ENCODE results near the gene SSH2.
A peak's percentile ranks its signal among the peaks of the same experiment; 100 is the strongest.

The SSH2 gene

DNA sequence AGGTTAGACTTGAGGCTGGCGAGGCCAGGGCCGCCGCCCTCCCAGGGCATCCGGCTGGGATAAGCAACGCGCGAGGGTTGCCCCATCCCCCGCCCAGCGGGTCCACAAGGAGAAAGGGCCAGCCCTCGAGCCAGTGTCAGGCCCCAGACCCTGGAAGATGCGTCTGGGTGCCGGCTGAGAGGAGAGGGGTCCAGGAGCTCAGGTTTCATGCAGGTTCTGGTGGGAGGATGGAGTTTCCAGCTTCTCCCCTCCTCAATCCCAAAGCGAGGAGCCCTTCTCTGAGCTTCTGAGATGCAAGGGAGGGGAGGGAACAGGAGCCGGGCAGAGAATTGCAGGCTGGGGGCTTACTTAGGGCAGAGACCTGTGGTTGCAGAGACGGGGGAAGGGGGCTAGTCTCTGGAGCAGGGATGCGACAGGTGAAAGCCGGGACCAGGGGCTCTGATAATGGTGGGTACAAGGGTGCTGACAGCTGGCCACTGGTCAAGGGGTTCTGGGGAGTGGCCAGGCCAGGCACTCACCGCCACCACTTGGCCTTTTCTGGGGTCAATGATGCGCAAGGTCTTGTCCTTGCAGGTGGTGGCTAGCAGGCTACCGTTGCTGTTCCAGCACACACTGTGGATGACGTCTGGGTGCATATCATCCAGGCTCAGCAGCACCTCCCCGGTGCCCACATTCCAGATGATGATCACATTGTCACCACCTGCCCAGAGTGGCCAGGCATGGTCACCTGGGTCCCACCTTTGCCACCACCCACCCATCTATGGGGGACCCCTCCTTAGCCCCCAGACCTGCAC, 311.6 kb downstream of the SSH2 start:
- no peaks in the 10 kb centered on the region for H3K27me3 ChIP-seq (replicated peaks; ENCODE audit: control insufficient read depth, insufficient read depth, low read length, poor library complexity, severe bottlenecking)

DNA sequence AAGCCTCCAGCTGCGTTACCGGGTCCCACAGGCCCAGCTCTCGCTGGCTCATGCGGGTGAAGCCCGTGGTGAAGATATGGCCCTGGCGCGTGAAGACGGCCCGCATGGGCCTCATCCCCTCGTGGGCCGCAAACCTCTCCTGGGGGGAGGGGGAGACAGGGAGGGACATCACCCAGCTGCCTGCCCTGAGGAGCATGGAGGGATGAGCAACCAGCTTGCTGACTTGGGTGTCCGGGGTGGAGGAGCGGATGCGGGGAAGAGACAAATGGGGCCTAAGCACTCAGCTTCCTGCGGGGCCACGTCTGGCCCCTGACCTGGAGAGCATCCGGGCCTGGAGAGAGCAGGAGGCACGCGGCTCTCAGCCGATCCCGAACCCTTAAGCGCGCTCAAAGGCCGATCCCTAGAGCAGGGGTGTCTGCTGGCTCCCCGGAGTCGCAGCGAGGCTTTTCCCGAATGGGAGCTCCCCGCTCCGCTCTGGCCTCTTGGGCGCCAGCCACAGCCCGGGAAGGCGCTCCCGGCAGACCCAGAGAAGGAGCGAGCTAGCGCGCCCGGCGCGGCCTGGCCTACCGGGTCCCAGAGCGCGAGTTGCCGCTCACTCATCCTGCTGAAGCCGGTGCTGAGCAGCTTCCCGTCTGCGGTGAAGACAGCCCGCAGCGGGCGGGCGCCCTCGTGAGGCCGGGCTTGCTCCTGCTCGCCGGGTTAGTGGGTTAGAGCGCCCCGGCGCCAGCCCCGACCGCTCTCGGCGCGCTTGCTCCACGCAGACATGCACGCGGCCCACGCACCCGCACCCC, 312.4 kb downstream of the SSH2 start:
- Histone ChIP-seq H3K36me3 (ENCODE audit: control insufficient read depth, insufficient read depth, low read length) (no peaks in the 10 kb centered on the region), H3K4me3 (ENCODE audit: insufficient read depth, low read depth, low read length, poor library complexity, severe bottlenecking) (peak overlapping the region; percentile 68), H3K4me1 (ENCODE audit: control insufficient read depth, insufficient read depth, low read length, poor library complexity, severe bottlenecking) (peaks cover 65% of the 10 kb centered on the region), H3K9me3 (ENCODE audit: control insufficient read depth, low read length) (no peaks in the 10 kb centered on the region), H3K27me3 (replicated peaks; ENCODE audit: control insufficient read depth, insufficient read depth, low read length, poor library complexity, severe bottlenecking) (no peaks in the 10 kb centered on the region), H3K27ac (ENCODE audit: insufficient read depth, low read length, poor library complexity, severe bottlenecking) (peak overlapping the region; percentile 52)
- DNase-seq: peak; percentile 77 to 81 (median 79)

More for the DNA sequence above, 311.6 kb downstream of the SSH2 start:
- Histone ChIP-seq H3K9me3 (ENCODE audit: control insufficient read depth, low read length) (no peaks in the 10 kb centered on the region), H3K36me3 (ENCODE audit: control insufficient read depth, insufficient read depth, low read length) (no peaks in the 10 kb centered on the region), H3K4me3 (ENCODE audit: insufficient read depth, low read depth, low read length, poor library complexity, severe bottlenecking) (peak overlapping the region; percentile 68), H3K27ac (ENCODE audit: insufficient read depth, low read length, poor library complexity, severe bottlenecking) (no peak overlapping the region), H3K4me1 (ENCODE audit: control insufficient read depth, insufficient read depth, low read length, poor library complexity, severe bottlenecking) (peaks cover 63% of the 10 kb centered on the region)
- no peak for DNase-seq

DNA sequence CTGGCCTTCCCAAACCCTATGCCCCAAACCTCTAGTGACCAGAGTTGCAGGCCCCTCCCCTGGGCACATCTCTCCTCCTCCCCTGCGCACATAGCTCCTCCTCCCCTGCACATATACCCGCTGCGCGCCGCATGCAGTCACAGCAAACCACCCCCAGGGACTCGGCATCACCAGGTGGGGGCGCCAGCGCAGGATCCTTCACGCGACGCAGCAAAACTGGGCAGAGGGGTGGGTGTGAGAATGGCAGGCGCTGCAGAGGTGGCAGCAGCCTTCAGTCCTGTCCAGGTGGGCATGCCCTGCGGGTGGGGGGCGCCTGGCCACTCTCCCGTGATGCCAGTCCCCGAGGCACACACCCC, 312.9 kb downstream of the SSH2 start:
- Histone ChIP-seq H3K27me3 (replicated peaks; ENCODE audit: control insufficient read depth, insufficient read depth, low read length, poor library complexity, severe bottlenecking) (no peaks in the 10 kb centered on the region), H3K27ac (ENCODE audit: insufficient read depth, low read length, poor library complexity, severe bottlenecking) (peak overlapping the region; percentile 52), H3K4me1 (ENCODE audit: control insufficient read depth, insufficient read depth, low read length, poor library complexity, severe bottlenecking) (peaks cover 60% of the 10 kb centered on the region), H3K9me3 (ENCODE audit: control insufficient read depth, low read length) (no peaks in the 10 kb centered on the region), H3K4me3 (ENCODE audit: insufficient read depth, low read depth, low read length, poor library complexity, severe bottlenecking) (peak overlapping the region; percentile 68), H3K36me3 (ENCODE audit: control insufficient read depth, insufficient read depth, low read length) (no peaks in the 10 kb centered on the region)
- DNase-seq: peak; percentile 79 to 88 (median 81)

DNA sequence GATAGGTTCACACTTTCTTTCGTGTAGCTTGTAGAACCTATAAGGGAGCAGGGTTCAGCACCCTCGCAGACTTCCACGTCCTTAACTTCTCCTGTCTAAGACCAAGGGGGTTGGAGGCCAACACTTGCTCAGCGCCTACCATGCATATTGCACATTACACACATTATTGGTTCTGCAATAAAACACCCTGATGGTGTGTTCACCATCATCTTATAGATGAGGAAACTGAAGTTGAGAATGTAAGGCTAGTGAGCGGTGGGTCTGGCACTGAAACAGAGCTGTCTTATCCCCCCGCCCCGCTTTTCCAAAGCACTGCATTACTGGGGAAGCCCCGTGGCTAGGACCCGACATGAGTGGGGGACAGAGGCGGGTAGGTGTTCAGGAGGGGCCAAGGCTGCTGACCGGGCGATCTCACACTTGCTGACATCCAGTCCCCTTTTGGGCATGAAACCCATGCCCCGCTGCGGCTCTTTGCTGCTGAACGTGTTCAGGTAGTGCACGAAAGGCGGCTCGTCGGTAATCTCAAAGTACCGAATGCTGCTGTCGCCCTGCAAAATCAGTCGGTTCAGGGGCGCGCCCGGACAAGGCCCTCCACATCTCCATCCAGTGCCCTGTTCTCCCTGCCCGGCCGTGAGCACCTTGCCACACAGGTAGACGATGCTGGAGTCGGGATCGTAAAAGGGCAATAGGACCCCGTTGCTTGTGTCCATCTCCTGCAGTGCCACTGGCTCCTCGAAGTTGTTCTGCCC, 313.6 kb downstream of the SSH2 start:
- Histone ChIP-seq H3K36me3 (ENCODE audit: control insufficient read depth, insufficient read depth, low read length) (no peaks in the 10 kb centered on the region), H3K27ac (ENCODE audit: insufficient read depth, low read length, poor library complexity, severe bottlenecking) (no peak overlapping the region), H3K4me3 (ENCODE audit: insufficient read depth, low read depth, low read length, poor library complexity, severe bottlenecking) (peak overlapping the region; percentile 68), H3K4me1 (ENCODE audit: control insufficient read depth, insufficient read depth, low read length, poor library complexity, severe bottlenecking) (peaks cover 57% of the 10 kb centered on the region), H3K9me3 (ENCODE audit: control insufficient read depth, low read length) (no peaks in the 10 kb centered on the region), H3K27me3 (replicated peaks; ENCODE audit: control insufficient read depth, insufficient read depth, low read length, poor library complexity, severe bottlenecking) (no peaks in the 10 kb centered on the region)
- no peak for DNase-seq

DNA sequence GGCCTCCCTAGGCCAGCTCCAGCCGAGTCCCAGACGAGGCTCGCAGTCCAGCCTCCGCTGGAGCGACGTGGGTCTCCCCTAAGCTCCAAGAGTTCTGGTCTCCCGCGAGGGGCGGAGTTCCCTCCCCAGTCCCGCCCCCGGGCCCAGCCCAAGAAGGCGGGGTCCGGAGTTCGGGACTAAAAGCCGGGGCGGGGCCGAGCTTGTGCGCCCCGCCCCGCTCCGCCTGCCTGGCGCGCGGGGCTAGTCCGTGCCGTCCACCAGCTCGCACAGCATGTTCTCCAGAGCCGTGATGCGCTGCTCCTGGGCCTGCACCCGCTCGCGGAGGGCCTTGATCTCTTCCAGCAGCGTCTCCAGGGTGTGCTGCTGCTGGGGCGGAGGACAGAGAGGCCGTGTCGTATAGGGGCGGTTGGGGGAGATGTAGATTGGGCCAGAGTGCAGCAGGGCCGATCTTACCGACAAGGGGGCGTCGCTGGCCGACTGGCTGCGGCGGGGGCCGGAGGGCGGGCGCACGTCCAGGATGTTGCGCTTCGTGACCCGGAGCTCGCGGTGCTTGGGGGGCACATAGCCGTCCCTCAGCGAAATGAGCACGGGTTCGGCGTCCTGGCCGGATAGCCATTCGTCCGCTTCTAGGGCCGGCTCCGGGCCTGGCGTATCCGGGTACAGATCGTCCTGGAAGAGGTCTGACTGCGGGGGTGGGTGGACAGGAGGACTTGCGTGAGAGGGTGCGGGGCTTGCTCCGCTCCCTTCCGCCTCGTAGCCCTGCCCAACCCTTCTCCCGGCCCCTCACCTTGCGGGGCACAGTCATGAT, 314.3 kb downstream of the SSH2 start:
- Histone ChIP-seq H3K27ac (ENCODE audit: insufficient read depth, low read length, poor library complexity, severe bottlenecking) (peak overlapping the region; percentile 60), H3K4me1 (ENCODE audit: control insufficient read depth, insufficient read depth, low read length, poor library complexity, severe bottlenecking) (peaks cover 57% of the 10 kb centered on the region)

DNA sequence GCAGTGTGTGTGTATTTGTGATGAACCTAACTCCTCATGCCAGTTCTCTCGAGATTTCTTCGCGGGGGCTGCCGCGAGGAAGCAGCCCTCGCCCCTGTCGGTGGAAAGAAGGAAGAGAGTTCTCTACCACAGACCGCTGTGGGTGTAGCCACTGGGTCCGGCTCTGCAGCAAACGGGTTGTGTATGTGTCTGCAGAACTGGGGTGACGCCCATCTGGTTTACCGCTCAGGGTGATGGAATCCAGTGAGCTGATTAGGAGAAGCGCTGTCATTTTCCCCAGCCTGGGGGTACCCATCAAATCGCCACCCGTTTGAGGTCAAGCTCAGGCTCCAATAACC, 315.0 kb downstream of the SSH2 start:
- H3K36me3 ChIP-seq (ENCODE audit: control insufficient read depth, insufficient read depth, low read length): no peaks in the 10 kb centered on the region
- peaks cover 57% of the 10 kb centered on the region for H3K4me1 ChIP-seq (ENCODE audit: control insufficient read depth, insufficient read depth, low read length, poor library complexity, severe bottlenecking)
- H3K27me3 ChIP-seq (replicated peaks; ENCODE audit: control insufficient read depth, insufficient read depth, low read length, poor library complexity, severe bottlenecking): no peaks in the 10 kb centered on the region
- H3K4me3 ChIP-seq (ENCODE audit: insufficient read depth, low read depth, low read length, poor library complexity, severe bottlenecking): peak overlapping the region; percentile 68
- H3K9me3 ChIP-seq (ENCODE audit: control insufficient read depth, low read length): no peaks in the 10 kb centered on the region
- DNase-seq: peak; percentile 58 to 65 (median 59)
- peak overlapping the region; percentile 60 for H3K27ac ChIP-seq (ENCODE audit: insufficient read depth, low read length, poor library complexity, severe bottlenecking)

More for the DNA sequence above, 314.3 kb downstream of the SSH2 start:
- H3K4me3 ChIP-seq (ENCODE audit: insufficient read depth, low read depth, low read length, poor library complexity, severe bottlenecking): peak overlapping the region; percentile 68
- no peaks in the 10 kb centered on the region for H3K36me3 ChIP-seq (ENCODE audit: control insufficient read depth, insufficient read depth, low read length)
- DNase-seq: peak; percentile 82 to 85 (median 83)
- H3K9me3 ChIP-seq (ENCODE audit: control insufficient read depth, low read length): no peaks in the 10 kb centered on the region
- no peaks in the 10 kb centered on the region for H3K27me3 ChIP-seq (replicated peaks; ENCODE audit: control insufficient read depth, insufficient read depth, low read length, poor library complexity, severe bottlenecking)

DNA sequence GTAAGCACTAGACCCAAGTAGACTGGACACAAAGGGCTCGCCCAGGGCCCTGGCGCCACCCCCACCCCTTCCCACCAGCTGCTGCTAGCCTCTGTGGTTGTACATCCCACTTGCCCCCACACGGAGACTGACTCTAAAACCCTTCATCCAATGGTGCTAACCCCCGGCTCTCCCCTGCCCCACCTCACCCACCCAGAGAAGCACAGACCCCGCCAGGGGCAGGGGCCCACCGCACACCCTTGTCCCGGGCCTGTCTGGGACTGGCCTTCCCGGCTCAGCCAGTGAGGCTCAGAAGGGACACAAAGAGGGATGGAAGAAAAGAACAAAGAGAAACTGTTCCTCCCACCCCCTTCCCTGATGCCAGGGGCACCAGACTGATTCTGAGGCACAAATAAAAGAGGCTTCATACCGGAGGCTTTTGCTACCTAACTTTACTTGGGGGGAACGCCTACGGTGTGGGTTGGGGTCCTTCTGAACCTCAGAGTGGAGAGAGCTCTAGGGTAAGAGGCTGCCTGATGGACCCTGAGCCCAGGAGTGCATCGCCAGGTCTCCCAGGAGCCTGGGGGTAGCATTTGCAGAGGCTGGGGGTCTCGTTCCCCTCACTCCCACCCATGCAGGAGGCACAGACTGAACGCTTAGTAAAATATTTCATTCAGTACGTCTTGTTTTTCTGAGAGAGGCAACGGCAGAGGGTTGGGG, 315.5 kb downstream of the SSH2 start:
- H3K36me3 ChIP-seq (ENCODE audit: control insufficient read depth, insufficient read depth, low read length): no peaks in the 10 kb centered on the region
- H3K4me3 ChIP-seq (ENCODE audit: insufficient read depth, low read depth, low read length, poor library complexity, severe bottlenecking): peak overlapping the region; percentile 68
- H3K27ac ChIP-seq (ENCODE audit: insufficient read depth, low read length, poor library complexity, severe bottlenecking): no peak overlapping the region
- DNase-seq: no peak
- no peaks in the 10 kb centered on the region for H3K27me3 ChIP-seq (replicated peaks; ENCODE audit: control insufficient read depth, insufficient read depth, low read length, poor library complexity, severe bottlenecking)
- peaks cover 57% of the 10 kb centered on the region for H3K4me1 ChIP-seq (ENCODE audit: control insufficient read depth, insufficient read depth, low read length, poor library complexity, severe bottlenecking)
- H3K9me3 ChIP-seq (ENCODE audit: control insufficient read depth, low read length): no peaks in the 10 kb centered on the region

DNA sequence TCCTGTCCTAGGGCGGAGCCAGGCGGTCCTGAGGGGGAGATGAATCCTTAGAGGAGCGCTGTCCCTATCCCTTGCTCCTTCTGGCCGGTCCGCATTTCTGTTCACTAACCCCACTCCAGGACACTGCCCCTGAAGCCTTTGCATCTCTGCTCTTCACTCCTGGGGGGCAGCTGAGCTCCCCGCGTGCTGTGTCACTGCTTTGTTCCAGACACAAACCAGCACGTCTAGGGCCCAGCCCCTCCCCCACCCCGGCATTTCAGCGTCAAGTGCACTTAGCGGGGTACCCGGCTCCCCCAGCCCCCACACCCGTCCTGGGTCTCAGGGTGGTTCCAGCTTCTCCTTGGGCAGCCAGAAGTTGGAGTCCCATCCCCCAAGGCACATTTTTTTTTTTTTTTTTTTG, 316.2 kb downstream of the SSH2 start:
- H3K4me3 ChIP-seq (ENCODE audit: insufficient read depth, low read depth, low read length, poor library complexity, severe bottlenecking): peak overlapping the region; percentile 24
- peaks cover 57% of the 10 kb centered on the region for H3K4me1 ChIP-seq (ENCODE audit: control insufficient read depth, insufficient read depth, low read length, poor library complexity, severe bottlenecking)
- no peaks in the 10 kb centered on the region for H3K9me3 ChIP-seq (ENCODE audit: control insufficient read depth, low read length)
- no peak overlapping the region for H3K27ac ChIP-seq (ENCODE audit: insufficient read depth, low read length, poor library complexity, severe bottlenecking)
- H3K36me3 ChIP-seq (ENCODE audit: control insufficient read depth, insufficient read depth, low read length): no peaks in the 10 kb centered on the region
- DNase-seq: no peak
- no peaks in the 10 kb centered on the region for H3K27me3 ChIP-seq (replicated peaks; ENCODE audit: control insufficient read depth, insufficient read depth, low read length, poor library complexity, severe bottlenecking)

DNA sequence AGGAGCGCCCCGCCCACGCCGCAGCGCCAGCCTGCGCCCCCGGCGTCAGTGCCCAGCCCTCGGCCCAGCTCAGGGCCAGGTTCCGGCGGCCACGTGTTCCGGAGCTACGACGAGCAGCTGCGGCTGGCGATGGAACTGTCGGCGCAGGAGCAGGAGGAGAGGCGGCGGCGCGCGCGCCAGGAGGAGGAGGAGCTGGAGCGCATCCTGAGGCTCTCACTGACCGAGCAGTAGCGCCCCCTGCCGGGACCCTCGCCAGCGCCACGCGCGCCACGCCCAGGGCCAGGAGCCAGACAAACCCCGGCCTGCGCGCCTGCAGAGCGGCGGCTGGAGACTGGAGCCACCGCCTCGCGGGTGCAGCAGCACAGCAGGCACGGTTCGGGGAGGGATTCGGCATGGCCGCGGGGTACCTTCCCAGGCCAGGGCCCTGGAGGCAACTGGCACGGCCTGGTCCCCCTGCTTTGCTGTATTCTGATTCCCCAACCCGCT, 316.6 kb downstream of the SSH2 start:
- DNase-seq: peak; percentile 84 to 90 (median 89)
- H3K27me3 ChIP-seq (replicated peaks; ENCODE audit: control insufficient read depth, insufficient read depth, low read length, poor library complexity, severe bottlenecking): no peaks in the 10 kb centered on the region
- no peaks in the 10 kb centered on the region for H3K36me3 ChIP-seq (ENCODE audit: control insufficient read depth, insufficient read depth, low read length)
- peak overlapping the region; percentile 24 for H3K4me3 ChIP-seq (ENCODE audit: insufficient read depth, low read depth, low read length, poor library complexity, severe bottlenecking)
- peaks cover 55% of the 10 kb centered on the region for H3K4me1 ChIP-seq (ENCODE audit: control insufficient read depth, insufficient read depth, low read length, poor library complexity, severe bottlenecking)
- no peak overlapping the region for H3K27ac ChIP-seq (ENCODE audit: insufficient read depth, low read length, poor library complexity, severe bottlenecking)
- H3K9me3 ChIP-seq (ENCODE audit: control insufficient read depth, low read length): no peaks in the 10 kb centered on the region
